Spleen (tissue), 11 donors: ENCODE results near the gene RGMA. TPM values are rescaled to one million over a fixed set of nuclear protein-coding genes. Genes with fewer than 3 reads are reported as not detected.

Experiments used
- DNase-seq: peaks from one replicate; pipeline ENCODE4 v3.0.0-alpha.2; 2020
- H3K27ac ChIP-seq, 8 donors: fragments of 200-600 bp; sonication (generic) in 7 of 8; 1 replicate in 4 of 8; 2 replicates in 4 of 8; pipeline versions ENCODE4 v1.5.0 to v1.8.0; 2016 to 2021; ENCODE audit warnings: inconsistent platforms in 4 of 8, mild to moderate bottlenecking in 4 of 8, moderate library complexity in 1 of 8
- H3K27me3 ChIP-seq, 7 donors: fragments of 200-600 bp; sonication (generic) in 6 of 7; replicated peaks in 1 of 7; 1 replicate in 4 of 7; 2 replicates in 3 of 7; pipeline versions ENCODE4 v1.5.0 to v1.8.0; 2016 to 2021; ENCODE audit warnings: inconsistent platforms in 3 of 7, mild to moderate bottlenecking in 1 of 7
- H3K36me3 ChIP-seq, 6 donors: fragments of 200-600 bp; sonication (generic) in 5 of 6; 1 replicate in 4 of 6; 2 replicates in 2 of 6; pipeline versions ENCODE4 v1.5.0 to v1.8.0; 2016 to 2021; ENCODE audit warnings: inconsistent platforms in 2 of 6
- H3K4me1 ChIP-seq, 6 donors: fragments of 200-600 bp; sonication (generic) in 5 of 6; 1 replicate in 3 of 6; 2 replicates in 3 of 6; pipeline versions ENCODE4 v1.5.0 to v1.8.0; 2016 to 2021; ENCODE audit warnings: inconsistent platforms in 3 of 6
- H3K4me3 ChIP-seq, 8 donors: fragments of 200-600 bp; sonication (generic) in 7 of 8; 1 replicate in 4 of 8; 2 replicates in 4 of 8; pipeline versions ENCODE4 v1.5.0 to v1.8.0; 2016 to 2021; ENCODE audit warnings: inconsistent platforms in 4 of 8, mild to moderate bottlenecking in 4 of 8, moderate library complexity in 2 of 8
- H3K9me3 ChIP-seq, 8 donors: fragments of 200-600 bp; sonication (generic) in 7 of 8; 1 replicate in 4 of 8; 2 replicates in 4 of 8; pipeline versions ENCODE4 v1.5.0 to v1.8.0; 2016 to 2021; ENCODE audit warnings: inconsistent platforms in 4 of 8
- POLR2A ChIP-seq, 3 donors: fragments of 450-650 bp; IDR thresholded peaks; one replicate each; pipeline ENCODE4 v1.5.1; 2017; ENCODE audit warnings: antibody characterized with exemption in 3 of 3, mild to moderate bottlenecking in 1 of 3
- POLR2AphosphoS5 ChIP-seq, 3 donors: sonication (generic); formaldehyde crosslinking; IDR thresholded peaks; one replicate each; pipeline ENCODE4 v1.5.1; 2017; ENCODE audit warnings: antibody characterized with exemption in 3 of 3
- WGBS, 5 donors: extraction: QIAGEN DNeasy Blood & Tissue Kit in 3 of 5; methylation state at CpG; one replicate each; pipeline versions ENCODE4 v1.1.5 to v1.1.7; 2013 to 2018; 5-methylcytosine and 5-hydroxymethylcytosine counted together
- intact Hi-C: fragments of 100-400 bp; cut with DNase I; formaldehyde crosslinking; loops from one replicate; pipeline ENCODE4 v1.15.0; 2023; ENCODE audit warnings: low total_unique reads
- polyA plus RNA-seq, 3 donors: library from polyadenylated mRNA; stranded (reverse); fragments of 200-250 nt; gene quantifications; one replicate each; pipeline ENCODE4 v1.2.1, GENCODE V29; 2013
- total RNA-seq, 7 donors: library from RNA; depleted of rRNA in 3 of 7; stranded (reverse); fragments of >200 nt in 3 of 7; fragmentation: NEBNext Ultra II Directional in 4 of 7; extraction: Animal tissue kit (Norgen Biotek cat#: 25700) in 4 of 7; gene quantifications; one replicate each; pipeline versions ENCODE4 v1.1.0 to v1.2.1, GENCODE V29; 2016 to 2021
- TF ChIP-seq, protein P1 (sequence below), 11 experiments: fragments of 200-600 bp in 7 of 11; fragments of 450-650 bp in 4 of 11; sonication (generic) in 4 of 11; IDR thresholded peaks in 8 of 11; conservative IDR thresholded peaks in 3 of 11; 1 replicate in 7 of 11; 2 replicates in 4 of 11; pipeline versions ENCODE4 v1.4.0 to v1.8.0; 2016 to 2021; ENCODE audit warnings: antibody characterized with exemption in 11 of 11, inconsistent platforms in 4 of 11, mild to moderate bottlenecking in 1 of 11
- donor health status: healthy with polysubstance abuse.
- donor health status: DM: no; HTN: no; CAD: no; lungs with moderate emphysema.
- donor health status: DM: no; HTN: no; CAD: no.
- donor health status: Bipolar disorder and iron deficiency.
- donor health status: healthy.
- donor health status: DM: no; HTN: no; CAD: no.
- donor health status: DM: yes; HTN: yes; CAD: no.

Gene RGMA
- total and polyA plus RNA-seq, 10 donors, result 0.37 to 3.1 (median 1.2) TPM

- no peak for DNase-seq
- Histone ChIP-seq H3K36me3 (no peaks in the 10 kb centered on the region), H3K4me1 (peaks cover 0 to 10% (median 0%) of the 10 kb centered on the region in 6 donors), H3K27ac (no peak overlapping the region), H3K4me3 (no peak overlapping the region), H3K9me3 (no peaks in the 10 kb centered on the region), H3K27me3 (peaks cover 0 to 15% (median 0%) of the 10 kb centered on the region in 7 donors)
- intact Hi-C loops, result no loop called here
- TF ChIP-seq POLR2A (IDR thresholded peaks at IDR 0.05), result no peak
- no peak for TF ChIP-seq POLR2AphosphoS5 (IDR thresholded peaks at IDR 0.05)
- TF ChIP-seq, protein P1, sequence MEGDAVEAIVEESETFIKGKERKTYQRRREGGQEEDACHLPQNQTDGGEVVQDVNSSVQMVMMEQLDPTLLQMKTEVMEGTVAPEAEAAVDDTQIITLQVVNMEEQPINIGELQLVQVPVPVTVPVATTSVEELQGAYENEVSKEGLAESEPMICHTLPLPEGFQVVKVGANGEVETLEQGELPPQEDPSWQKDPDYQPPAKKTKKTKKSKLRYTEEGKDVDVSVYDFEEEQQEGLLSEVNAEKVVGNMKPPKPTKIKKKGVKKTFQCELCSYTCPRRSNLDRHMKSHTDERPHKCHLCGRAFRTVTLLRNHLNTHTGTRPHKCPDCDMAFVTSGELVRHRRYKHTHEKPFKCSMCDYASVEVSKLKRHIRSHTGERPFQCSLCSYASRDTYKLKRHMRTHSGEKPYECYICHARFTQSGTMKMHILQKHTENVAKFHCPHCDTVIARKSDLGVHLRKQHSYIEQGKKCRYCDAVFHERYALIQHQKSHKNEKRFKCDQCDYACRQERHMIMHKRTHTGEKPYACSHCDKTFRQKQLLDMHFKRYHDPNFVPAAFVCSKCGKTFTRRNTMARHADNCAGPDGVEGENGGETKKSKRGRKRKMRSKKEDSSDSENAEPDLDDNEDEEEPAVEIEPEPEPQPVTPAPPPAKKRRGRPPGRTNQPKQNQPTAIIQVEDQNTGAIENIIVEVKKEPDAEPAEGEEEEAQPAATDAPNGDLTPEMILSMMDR (IDR thresholded peaks at IDR 0.05 in 8 of 11, conservative IDR thresholded peaks at IDR 0.05 in 3 of 11), result no peak
- 56 to 76% (median 66%) methylated on average over 8 of the region's 8 CpGs for WGBS, 5 donors
These were observed 31.4 kb downstream of the RGMA start for GRCh38 chr15:93057618-93058017.

DNA sequence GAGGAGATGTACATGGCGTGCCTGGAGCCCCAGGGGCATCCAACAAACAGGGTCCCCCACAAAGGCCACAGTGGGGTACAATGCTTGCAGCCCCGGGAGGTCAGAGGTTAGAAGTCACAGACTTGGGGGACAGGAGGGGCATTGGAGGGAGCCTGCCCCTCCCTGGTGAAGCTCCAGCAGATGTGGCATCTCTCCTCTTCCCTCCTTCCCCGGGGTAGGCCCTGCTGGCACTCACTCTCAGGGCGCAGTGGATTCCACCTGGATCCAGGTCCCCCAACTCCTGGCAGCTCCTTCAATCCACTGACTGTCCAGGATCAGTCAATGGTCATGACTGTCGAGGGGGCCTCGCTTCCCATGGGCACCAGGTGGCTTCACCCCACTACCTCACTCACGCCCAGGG, 32.2 kb downstream of the RGMA start:
- intact Hi-C loops, result no loop called here
- Histone ChIP-seq H3K27ac (no peak overlapping the region), H3K4me1 (peaks cover 0 to 10% (median 0%) of the 10 kb centered on the region in 6 donors), H3K9me3 (no peaks in the 10 kb centered on the region), H3K36me3 (no peaks in the 10 kb centered on the region), H3K27me3 (peaks cover 0 to 15% (median 0%) of the 10 kb centered on the region in 7 donors), H3K4me3 (no peak overlapping the region)
- WGBS, 5 donors, result 76 to 91% (median 90%) methylated on average over 6 to 7 of the region's 7 CpGs
- TF ChIP-seq, protein P1 (IDR thresholded peaks at IDR 0.05 in 8 of 11, conservative IDR thresholded peaks at IDR 0.05 in 3 of 11), result no peak
- TF ChIP-seq POLR2AphosphoS5 (IDR thresholded peaks at IDR 0.05) (no peak), POLR2A (IDR thresholded peaks at IDR 0.05) (no peak)
- DNase-seq, result no peak

DNA sequence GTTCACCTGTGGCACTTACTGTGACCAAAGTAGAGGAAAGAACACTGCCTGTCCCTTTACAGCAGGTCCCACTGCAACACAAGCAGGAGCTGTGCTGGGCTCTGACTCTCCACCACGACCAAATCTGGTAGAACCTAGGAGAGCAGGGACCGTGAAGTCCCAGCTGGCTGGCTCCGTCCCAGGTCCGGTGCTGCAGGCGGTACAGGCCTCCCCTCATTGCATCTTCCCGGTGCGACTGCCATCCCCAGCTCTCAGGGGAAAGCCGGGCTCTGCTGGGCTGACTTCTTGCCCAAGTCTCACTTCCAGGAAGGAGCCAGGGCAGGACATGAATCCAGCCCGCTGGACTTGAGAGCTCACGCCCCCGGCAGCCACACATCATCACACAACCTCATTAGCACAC, 33.8 kb downstream of the RGMA start:
- H3K9me3 ChIP-seq, result no peaks in the 10 kb centered on the region
- H3K27ac ChIP-seq, result no peak overlapping the region
- no peaks in the 10 kb centered on the region for H3K36me3 ChIP-seq
- 82 to 93% (median 87%) methylated on average over 11 of the region's 11 CpGs for WGBS, 5 donors
- no peaks in the 10 kb centered on the region for H3K4me1 ChIP-seq
- DNase-seq, result no peak
- H3K4me3 ChIP-seq, result no peak overlapping the region
- TF ChIP-seq, protein P1 (IDR thresholded peaks at IDR 0.05 in 8 of 11, conservative IDR thresholded peaks at IDR 0.05 in 3 of 11), result no peak
- no peak for TF ChIP-seq POLR2A (IDR thresholded peaks at IDR 0.05)
- intact Hi-C loops, result no loop called here
- H3K27me3 ChIP-seq, result peaks cover 0 to 11% (median 0%) of the 10 kb centered on the region in 7 donors

- Histone ChIP-seq H3K9me3 (no peaks in the 10 kb centered on the region), H3K27me3 (peaks cover 0 to 33% (median 0%) of the 10 kb centered on the region in 7 donors), H3K27ac (no peak overlapping the region), H3K4me1 (peaks cover 0 to 20% (median 4%) of the 10 kb centered on the region in 6 donors), H3K36me3 (peaks cover 0 to 5% (median 0%) of the 10 kb centered on the region in 6 donors), H3K4me3 (no peak overlapping the region)
- intact Hi-C loops, result no loop called here
- WGBS, 5 donors, result 78 to 88% (median 85%) methylated on average over 21 to 39 of the region's 39 CpGs
- TF ChIP-seq, protein P1 (IDR thresholded peaks at IDR 0.05 in 8 of 11, conservative IDR thresholded peaks at IDR 0.05 in 3 of 11), result no peak
- TF ChIP-seq POLR2AphosphoS5 (IDR thresholded peaks at IDR 0.05) (no peak), POLR2A (IDR thresholded peaks at IDR 0.05) (no peak)
- DNase-seq, result no peak
These were observed 36.7 kb downstream of the RGMA start for GRCh38 chr15:93052090-93052879.
